Measurements from ENCODE around the gene LCN12. TPM values are rescaled to one million over a fixed set of nuclear protein-coding genes. Genes with fewer than 3 reads are reported as not detected.

Gene LCN12
- polyA plus RNA-seq, 4 donors, result 2.2 to 88.7 (median 3.4) TPM; not detected in 1

GRCh38 chr9:136950656-136951276, 1.3 kb upstream of the LCN12 start:
- WGBS, 3 donors, result 14 to 40% (median 30%) methylated on average over 6 to 9 of the region's 9 CpGs

GRCh38 chr9:136952321-136952850, 313 bp downstream of the LCN12 start:
- WGBS, 3 donors, result 78 to 90% (median 83%) methylated on average over 14 to 15 of the region's 15 CpGs
- Histone ChIP-seq H3K4me3 (ENCODE audit: low read depth in 1 of 3, low read length in 3 of 3) (no peak overlapping the region), H3K27ac (ENCODE audit: low read depth in 1 of 3, low read length in 2 of 3) (peak overlapping the region in 1 of 3 donors; percentile 98), H3K9me3 (ENCODE audit: control insufficient read depth in 2 of 2, insufficient read depth in 1 of 2, low read depth in 1 of 2, low read length in 1 of 2) (no peaks in the 10 kb centered on the region), H3K4me1 (ENCODE audit: control insufficient read depth in 3 of 3, insufficient read depth in 2 of 3, low read depth in 1 of 3, low read length in 2 of 3) (peaks cover 0 to 43% (median 4%) of the 10 kb centered on the region in 3 donors), H3K36me3 (ENCODE audit: control insufficient read depth in 3 of 3, insufficient read depth in 2 of 3, low read depth in 1 of 3, low read length in 3 of 3) (peaks cover 0 to 52% (median 0%) of the 10 kb centered on the region in 3 donors), H3K27me3 (ENCODE audit: control insufficient read depth in 3 of 3, insufficient read depth in 3 of 3, low read length in 3 of 3) (no peaks in the 10 kb centered on the region)
- FAIRE-seq, result no peak
- DNase-seq, result no peak

More at GRCh38 chr9:136950656-136951276, 1.3 kb upstream of the LCN12 start:
- FAIRE-seq, result no peak
- H3K4me1 ChIP-seq (ENCODE audit: control insufficient read depth in 3 of 3, insufficient read depth in 2 of 3, low read depth in 1 of 3, low read length in 2 of 3), result peaks cover 0 to 51% (median 4%) of the 10 kb centered on the region in 3 donors
- no peaks in the 10 kb centered on the region for H3K27me3 ChIP-seq (ENCODE audit: control insufficient read depth in 3 of 3, insufficient read depth in 3 of 3, low read length in 3 of 3)
- H3K27ac ChIP-seq (ENCODE audit: low read depth in 1 of 3, low read length in 2 of 3), result peak overlapping the region; percentile 72 to 98 (median 93)
- peak overlapping the region in 2 of 3 donors; percentile 54 to 90 for H3K4me3 ChIP-seq (ENCODE audit: low read depth in 1 of 3, low read length in 3 of 3)
- DNase-seq, result peak in 1 of 2 donors; percentile 41
- H3K9me3 ChIP-seq (ENCODE audit: control insufficient read depth in 2 of 2, insufficient read depth in 1 of 2, low read depth in 1 of 2, low read length in 1 of 2), result no peaks in the 10 kb centered on the region
- peaks cover 0 to 51% (median 0%) of the 10 kb centered on the region in 3 donors for H3K36me3 ChIP-seq (ENCODE audit: control insufficient read depth in 3 of 3, insufficient read depth in 2 of 3, low read depth in 1 of 3, low read length in 3 of 3)

- Histone ChIP-seq H3K9me3 (ENCODE audit: control insufficient read depth in 2 of 2, insufficient read depth in 1 of 2, low read depth in 1 of 2, low read length in 1 of 2) (no peaks in the 10 kb centered on the region), H3K27me3 (ENCODE audit: control insufficient read depth in 3 of 3, insufficient read depth in 3 of 3, low read length in 3 of 3) (no peaks in the 10 kb centered on the region), H3K36me3 (ENCODE audit: control insufficient read depth in 3 of 3, insufficient read depth in 2 of 3, low read depth in 1 of 3, low read length in 3 of 3) (peaks cover 0 to 50% (median 0%) of the 10 kb centered on the region in 3 donors), H3K4me1 (ENCODE audit: control insufficient read depth in 3 of 3, insufficient read depth in 2 of 3, low read depth in 1 of 3, low read length in 2 of 3) (peaks cover 0 to 35% (median 4%) of the 10 kb centered on the region in 3 donors), H3K4me3 (ENCODE audit: low read depth in 1 of 3, low read length in 3 of 3) (no peak overlapping the region), H3K27ac (ENCODE audit: low read depth in 1 of 3, low read length in 2 of 3) (no peak overlapping the region)
- WGBS, 3 donors, result 92 to 93% (median 92%) methylated on average over 40 to 44 of the region's 44 CpGs
- no peak for DNase-seq
- FAIRE-seq, result no peak
Observed at GRCh38 chr9:136952876-136953770, 1.1 kb downstream of the LCN12 start.

GRCh38 chr9:136953771-136954269, 1.7 kb downstream of the LCN12 start:
- no peaks in the 10 kb centered on the region for H3K27me3 ChIP-seq (ENCODE audit: control insufficient read depth in 3 of 3, insufficient read depth in 3 of 3, low read length in 3 of 3)
- peaks cover 0 to 50% (median 0%) of the 10 kb centered on the region in 3 donors for H3K36me3 ChIP-seq (ENCODE audit: control insufficient read depth in 3 of 3, insufficient read depth in 2 of 3, low read depth in 1 of 3, low read length in 3 of 3)
- H3K9me3 ChIP-seq (ENCODE audit: control insufficient read depth in 2 of 2, insufficient read depth in 1 of 2, low read depth in 1 of 2, low read length in 1 of 2), result no peaks in the 10 kb centered on the region
- DNase-seq (no peak), FAIRE-seq (no peak)
- H3K4me1 ChIP-seq (ENCODE audit: control insufficient read depth in 3 of 3, insufficient read depth in 2 of 3, low read depth in 1 of 3, low read length in 2 of 3), result peaks cover 0 to 29% (median 4%) of the 10 kb centered on the region in 3 donors
- H3K4me3 ChIP-seq (ENCODE audit: low read depth in 1 of 3, low read length in 3 of 3), result no peak overlapping the region
- no peak overlapping the region for H3K27ac ChIP-seq (ENCODE audit: low read depth in 1 of 3, low read length in 2 of 3)
- 86 to 90% (median 88%) methylated on average over 18 to 19 of the region's 19 CpGs for WGBS, 3 donors

GRCh38 chr9:136954270-136955083, 2.4 kb downstream of the LCN12 start:
- Histone ChIP-seq H3K27me3 (ENCODE audit: control insufficient read depth in 3 of 3, insufficient read depth in 3 of 3, low read length in 3 of 3) (no peaks in the 10 kb centered on the region), H3K4me3 (ENCODE audit: low read depth in 1 of 3, low read length in 3 of 3) (no peak overlapping the region), H3K36me3 (ENCODE audit: control insufficient read depth in 3 of 3, insufficient read depth in 2 of 3, low read depth in 1 of 3, low read length in 3 of 3) (peaks cover 0 to 48% (median 0%) of the 10 kb centered on the region in 3 donors), H3K9me3 (ENCODE audit: control insufficient read depth in 2 of 2, insufficient read depth in 1 of 2, low read depth in 1 of 2, low read length in 1 of 2) (no peaks in the 10 kb centered on the region), H3K4me1 (ENCODE audit: control insufficient read depth in 3 of 3, insufficient read depth in 2 of 3, low read depth in 1 of 3, low read length in 2 of 3) (peaks cover 0 to 25% (median 0%) of the 10 kb centered on the region in 3 donors), H3K27ac (ENCODE audit: low read depth in 1 of 3, low read length in 2 of 3) (no peak overlapping the region)
- FAIRE-seq (no peak), DNase-seq (no peak)
- 87 to 95% (median 90%) methylated on average over 20 to 25 of the region's 25 CpGs for WGBS, 3 donors

- 84 to 86% (median 85%) methylated on average over 14 of the region's 14 CpGs for WGBS, 3 donors
- Histone ChIP-seq H3K4me1 (ENCODE audit: control insufficient read depth in 3 of 3, insufficient read depth in 2 of 3, low read depth in 1 of 3, low read length in 2 of 3) (peaks cover 0 to 22% (median 0%) of the 10 kb centered on the region in 3 donors), H3K36me3 (ENCODE audit: control insufficient read depth in 3 of 3, insufficient read depth in 2 of 3, low read depth in 1 of 3, low read length in 3 of 3) (peaks cover 0 to 48% (median 0%) of the 10 kb centered on the region in 3 donors), H3K9me3 (ENCODE audit: control insufficient read depth in 2 of 2, insufficient read depth in 1 of 2, low read depth in 1 of 2, low read length in 1 of 2) (no peaks in the 10 kb centered on the region), H3K27ac (ENCODE audit: low read depth in 1 of 3, low read length in 2 of 3) (no peak overlapping the region), H3K4me3 (ENCODE audit: low read depth in 1 of 3, low read length in 3 of 3) (no peak overlapping the region), H3K27me3 (ENCODE audit: control insufficient read depth in 3 of 3, insufficient read depth in 3 of 3, low read length in 3 of 3) (no peaks in the 10 kb centered on the region)
- no peak for DNase-seq
- no peak for FAIRE-seq
Observed at GRCh38 chr9:136955202-136955942, 3.3 kb downstream of the LCN12 start.

GRCh38 chr9:136955943-136956335, 3.9 kb downstream of the LCN12 start:
- H3K27me3 ChIP-seq (ENCODE audit: control insufficient read depth in 3 of 3, insufficient read depth in 3 of 3, low read length in 3 of 3), result no peaks in the 10 kb centered on the region
- H3K36me3 ChIP-seq (ENCODE audit: control insufficient read depth in 3 of 3, insufficient read depth in 2 of 3, low read depth in 1 of 3, low read length in 3 of 3), result peaks cover 0 to 47% (median 0%) of the 10 kb centered on the region in 3 donors
- DNase-seq (no peak), FAIRE-seq (no peak)
- H3K4me1 ChIP-seq (ENCODE audit: control insufficient read depth in 3 of 3, insufficient read depth in 2 of 3, low read depth in 1 of 3, low read length in 2 of 3), result peaks cover 0 to 16% (median 0%) of the 10 kb centered on the region in 3 donors
- H3K27ac ChIP-seq (ENCODE audit: low read depth in 1 of 3, low read length in 2 of 3), result no peak overlapping the region
- no peak overlapping the region for H3K4me3 ChIP-seq (ENCODE audit: low read depth in 1 of 3, low read length in 3 of 3)
- no peaks in the 10 kb centered on the region for H3K9me3 ChIP-seq (ENCODE audit: control insufficient read depth in 2 of 2, insufficient read depth in 1 of 2, low read depth in 1 of 2, low read length in 1 of 2)
- 93 to 97% (median 93%) methylated on average over 8 to 9 of the region's 9 CpGs for WGBS, 3 donors

Data from small intestine (tissue), 7 donors.